ENCODE measurements around the gene CACHD1. TPM values are rescaled to one million over a fixed set of nuclear protein-coding genes. Genes with fewer than 3 reads are reported as not detected.

Gene CACHD1
- total and polyA plus RNA-seq, 2 donors from 2014 or later = 3.9 to 8.2 TPM

DNA sequence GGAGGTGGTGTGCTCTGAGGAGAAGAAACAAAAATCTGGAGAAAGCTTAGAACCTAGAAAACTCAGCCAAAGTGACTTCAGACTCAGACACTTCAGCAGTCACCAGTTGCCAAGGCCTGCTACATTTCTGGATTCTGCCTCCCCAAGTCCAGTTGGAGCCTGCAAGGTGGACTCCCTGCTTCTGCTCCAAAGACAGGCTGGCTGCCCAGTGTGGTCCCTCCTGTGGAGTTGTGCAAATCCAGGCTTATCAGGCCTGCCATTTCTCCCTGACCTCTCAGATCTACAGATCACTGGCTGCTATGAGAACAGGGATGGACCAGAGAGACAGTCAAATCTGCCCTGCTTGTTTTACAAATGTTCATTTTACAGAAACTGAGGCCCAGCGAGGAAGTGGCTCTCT lies 9.9 kb downstream of the CACHD1 start:
- Histone ChIP-seq H3K36me3 (ENCODE audit: control insufficient read depth in 2 of 3, insufficient read depth in 3 of 3, low read length in 3 of 3) (no peaks in the 10 kb centered on the region), H3K9me3 (ENCODE audit: control insufficient read depth in 2 of 3, insufficient read depth in 1 of 3, low read length in 3 of 3) (no peaks in the 10 kb centered on the region), H3K27ac (ENCODE audit: low read depth in 2 of 2, low read length in 2 of 2) (peak overlapping the region; percentile 25 to 26), H3K27me3 (ENCODE audit: control insufficient read depth, insufficient read depth, low read length) (no peaks in the 10 kb centered on the region), H3K4me3 (ENCODE audit: low read length in 3 of 3) (no peak overlapping the region), H3K4me1 (ENCODE audit: control insufficient read depth in 2 of 3, insufficient read depth in 2 of 3, low read depth in 1 of 3, low read length in 3 of 3) (peaks cover 25 to 43% (median 28%) of the 10 kb centered on the region in 3 donors), H3K9ac (ENCODE audit: low read length in 3 of 3) (no peak overlapping the region)
- no peak for DNase-seq
- TF ChIP-seq, protein P1, sequence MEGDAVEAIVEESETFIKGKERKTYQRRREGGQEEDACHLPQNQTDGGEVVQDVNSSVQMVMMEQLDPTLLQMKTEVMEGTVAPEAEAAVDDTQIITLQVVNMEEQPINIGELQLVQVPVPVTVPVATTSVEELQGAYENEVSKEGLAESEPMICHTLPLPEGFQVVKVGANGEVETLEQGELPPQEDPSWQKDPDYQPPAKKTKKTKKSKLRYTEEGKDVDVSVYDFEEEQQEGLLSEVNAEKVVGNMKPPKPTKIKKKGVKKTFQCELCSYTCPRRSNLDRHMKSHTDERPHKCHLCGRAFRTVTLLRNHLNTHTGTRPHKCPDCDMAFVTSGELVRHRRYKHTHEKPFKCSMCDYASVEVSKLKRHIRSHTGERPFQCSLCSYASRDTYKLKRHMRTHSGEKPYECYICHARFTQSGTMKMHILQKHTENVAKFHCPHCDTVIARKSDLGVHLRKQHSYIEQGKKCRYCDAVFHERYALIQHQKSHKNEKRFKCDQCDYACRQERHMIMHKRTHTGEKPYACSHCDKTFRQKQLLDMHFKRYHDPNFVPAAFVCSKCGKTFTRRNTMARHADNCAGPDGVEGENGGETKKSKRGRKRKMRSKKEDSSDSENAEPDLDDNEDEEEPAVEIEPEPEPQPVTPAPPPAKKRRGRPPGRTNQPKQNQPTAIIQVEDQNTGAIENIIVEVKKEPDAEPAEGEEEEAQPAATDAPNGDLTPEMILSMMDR (IDR thresholded peaks at IDR 0.05; ENCODE audit: borderline replicate concordance, extremely low read depth, insufficient read depth) = no peak
- FAIRE-seq = no peak
- intact Hi-C loops (cut with DNase I) = no loop called here

DNA sequence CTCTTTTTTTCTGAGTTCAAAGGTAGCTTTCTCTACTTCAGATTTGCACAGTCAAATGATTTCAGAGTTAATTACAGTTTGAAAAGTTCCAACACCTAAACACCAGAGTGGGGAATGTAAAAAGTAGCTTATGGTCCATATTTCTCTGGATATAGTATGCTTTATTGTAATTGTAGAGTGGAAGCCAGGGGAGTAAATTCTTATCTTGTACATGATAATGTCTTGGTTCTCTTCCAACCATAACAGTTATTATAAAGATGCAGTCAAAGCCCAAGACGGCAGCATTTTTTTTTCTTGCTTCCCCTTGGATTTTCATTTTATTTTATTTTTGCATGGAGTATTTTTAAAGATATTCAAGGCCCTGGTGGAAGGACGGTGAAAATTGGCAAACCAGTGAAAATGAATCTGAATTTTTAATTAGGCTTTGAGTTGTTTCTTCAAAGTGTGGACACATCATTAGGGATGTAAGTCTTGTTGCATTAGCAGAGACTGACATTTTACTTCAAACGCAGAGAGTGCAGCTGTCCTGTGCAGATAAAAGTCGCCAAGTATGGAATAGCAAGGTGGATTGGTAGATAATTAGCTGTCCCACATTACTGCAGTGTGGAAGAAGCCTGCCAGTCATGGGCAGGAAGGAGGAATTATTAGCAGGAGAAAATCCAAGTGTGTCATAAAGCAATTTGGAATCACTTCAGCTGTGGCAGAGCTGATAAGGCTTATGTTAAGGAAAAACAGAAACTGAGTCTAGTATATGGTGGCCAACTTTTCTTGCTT lies 11.3 kb downstream of the CACHD1 start:
- peak overlapping the region in 1 of 2 donors; percentile 36 for H3K27ac ChIP-seq (ENCODE audit: low read depth in 2 of 2, low read length in 2 of 2)
- TF ChIP-seq, protein P1 (IDR thresholded peaks at IDR 0.05; ENCODE audit: borderline replicate concordance, extremely low read depth, insufficient read depth) = no peak
- H3K4me1 ChIP-seq (ENCODE audit: control insufficient read depth in 2 of 3, insufficient read depth in 2 of 3, low read depth in 1 of 3, low read length in 3 of 3) = peaks cover 20 to 38% (median 22%) of the 10 kb centered on the region in 3 donors
- H3K4me3 ChIP-seq (ENCODE audit: low read length in 3 of 3) = no peak overlapping the region
- no peaks in the 10 kb centered on the region for H3K9me3 ChIP-seq (ENCODE audit: control insufficient read depth in 2 of 3, insufficient read depth in 1 of 3, low read length in 3 of 3)
- intact Hi-C loops (cut with DNase I) = no loop called here
- H3K27me3 ChIP-seq (ENCODE audit: control insufficient read depth, insufficient read depth, low read length) = no peaks in the 10 kb centered on the region
- DNase-seq (no peak), FAIRE-seq (no peak)
- no peaks in the 10 kb centered on the region for H3K36me3 ChIP-seq (ENCODE audit: control insufficient read depth in 2 of 3, insufficient read depth in 3 of 3, low read length in 3 of 3)
- no peak overlapping the region for H3K9ac ChIP-seq (ENCODE audit: low read length in 3 of 3)

DNA sequence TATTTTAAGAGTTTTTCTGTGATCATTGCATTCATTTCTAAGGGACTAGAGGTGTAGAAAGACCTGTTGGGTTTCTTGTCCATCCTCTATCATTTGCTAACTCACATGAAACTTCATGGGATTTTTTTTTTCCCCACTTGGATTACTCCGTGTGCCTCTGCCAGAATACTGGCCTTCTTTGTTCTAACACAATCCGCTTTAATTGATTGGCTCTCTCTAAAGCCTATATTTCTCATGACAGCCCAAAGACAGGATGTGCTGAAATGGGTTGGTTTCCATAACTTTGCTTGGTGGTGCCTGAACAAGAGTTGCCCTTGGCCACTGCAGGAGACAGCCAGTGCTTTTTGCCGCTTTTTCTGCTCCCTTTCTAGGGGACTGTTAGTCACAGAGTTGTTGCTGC lies 12.2 kb downstream of the CACHD1 start:
- TF ChIP-seq, protein P1 (IDR thresholded peaks at IDR 0.05; ENCODE audit: borderline replicate concordance, extremely low read depth, insufficient read depth) = no peak
- FAIRE-seq (no peak), DNase-seq (no peak)
- peaks cover 12 to 35% (median 18%) of the 10 kb centered on the region in 3 donors for H3K4me1 ChIP-seq (ENCODE audit: control insufficient read depth in 2 of 3, insufficient read depth in 2 of 3, low read depth in 1 of 3, low read length in 3 of 3)
- no peak overlapping the region for H3K9ac ChIP-seq (ENCODE audit: low read length in 3 of 3)
- no peak overlapping the region for H3K27ac ChIP-seq (ENCODE audit: low read depth in 2 of 2, low read length in 2 of 2)
- no peak overlapping the region for H3K4me3 ChIP-seq (ENCODE audit: low read length in 3 of 3)
- no peaks in the 10 kb centered on the region for H3K27me3 ChIP-seq (ENCODE audit: control insufficient read depth, insufficient read depth, low read length)
- intact Hi-C loops (cut with DNase I) = no loop called here
- H3K36me3 ChIP-seq (ENCODE audit: control insufficient read depth in 2 of 3, insufficient read depth in 3 of 3, low read length in 3 of 3) = no peaks in the 10 kb centered on the region
- no peaks in the 10 kb centered on the region for H3K9me3 ChIP-seq (ENCODE audit: control insufficient read depth in 2 of 3, insufficient read depth in 1 of 3, low read length in 3 of 3)
